Measurements from ENCODE around the gene SETBP1.

GRCh38 chr18:44934901-44935300, 254.2 kb downstream of the SETBP1 start:
- TF ChIP-seq YY1 (IDR thresholded peaks at IDR 0.05; ENCODE audit: insufficient read depth, insufficient read length) (no peak), SUZ12 (IDR thresholded peaks at IDR 0.05; ENCODE audit: extremely low read depth, insufficient read depth, insufficient read length) (no peak)
